HG03521 (cell line): ENCODE results near the gene ACTL6B.

Experiments
- ATAC-seq: cut with Tn5 transposase; IDR thresholded peaks from one replicate; pipeline ENCODE4 v1.9.1; 2021; ENCODE audit warnings: mild to moderate bottlenecking, moderate library complexity; ENCODE audit not compliant: unreplicated experiment

Gene ACTL6B

DNA sequence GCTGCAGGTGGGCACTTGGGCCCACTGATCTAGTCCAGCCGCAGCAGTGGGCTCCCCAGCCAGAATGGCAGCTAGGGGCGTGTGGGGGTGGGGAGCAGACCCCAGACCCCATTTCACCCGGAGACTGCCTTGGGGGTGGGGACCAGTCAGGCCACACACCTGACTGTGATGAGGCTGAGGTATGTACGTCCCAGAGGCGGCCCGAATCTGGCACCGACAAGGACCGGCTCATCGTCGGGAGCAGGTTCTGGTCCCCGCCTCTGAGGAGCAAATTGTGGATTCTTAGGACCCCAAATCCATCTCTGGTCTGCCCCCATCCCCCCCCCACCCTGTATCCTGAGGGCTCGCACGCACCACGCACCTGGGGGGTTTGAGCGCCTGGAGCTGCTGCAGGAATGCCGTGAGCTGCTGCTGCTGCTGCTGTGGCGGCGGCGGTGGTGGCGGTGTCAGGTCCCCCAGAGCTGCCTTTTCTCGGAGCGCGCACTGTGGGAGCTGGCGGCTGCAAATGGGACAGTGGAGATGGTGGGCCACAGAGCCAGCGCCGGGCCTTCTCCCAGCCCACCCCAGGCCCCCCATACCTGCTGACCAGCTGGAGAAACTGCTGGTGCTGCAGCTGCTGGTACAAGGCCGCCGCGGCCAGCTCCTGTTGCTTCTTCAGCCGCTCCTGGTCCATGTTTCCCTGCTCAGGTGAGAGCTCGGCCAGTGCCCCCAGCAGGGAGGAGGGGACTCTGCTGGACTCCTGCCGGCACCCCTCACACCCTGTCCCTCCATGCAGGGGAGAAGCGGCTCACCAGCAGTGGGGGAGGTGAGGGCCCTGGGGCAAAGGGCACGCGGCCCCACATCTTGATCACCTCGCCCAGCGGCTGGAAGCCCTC is 27.6 kb upstream of the ACTL6B start:
- no peak for ATAC-seq

DNA sequence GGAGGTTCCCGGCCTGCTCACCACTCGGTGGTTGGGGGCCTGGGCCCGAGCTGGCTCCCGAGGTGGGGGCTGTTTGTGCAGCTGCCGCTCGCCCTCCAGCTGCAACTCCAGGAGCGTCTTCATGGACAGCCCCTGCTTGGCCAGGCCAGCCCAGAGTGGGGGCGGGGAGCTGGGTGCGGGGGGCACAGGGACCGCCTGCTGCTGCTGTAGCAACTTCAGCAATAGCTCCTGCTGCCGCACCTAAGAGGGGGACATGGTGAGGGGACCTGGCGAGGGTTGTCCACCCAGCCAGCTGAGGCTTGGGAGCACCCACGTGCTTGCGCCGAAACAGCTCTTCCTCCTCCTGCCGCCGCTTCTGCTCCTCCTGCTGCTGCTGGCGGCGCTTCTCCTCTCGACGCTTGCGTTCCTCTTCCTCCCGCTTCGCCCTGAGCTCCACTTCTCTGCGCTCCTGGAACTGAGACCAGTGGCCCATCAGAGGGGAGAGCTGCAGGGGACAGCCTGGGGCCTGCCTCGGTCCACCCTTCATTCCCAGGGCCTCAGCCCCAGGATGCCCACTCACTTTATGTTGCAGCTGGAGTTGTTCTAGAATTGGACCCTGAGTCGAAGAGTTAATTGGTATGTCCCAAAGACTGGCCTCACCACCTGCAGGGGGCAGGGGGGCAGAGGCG is 26.9 kb upstream of the ACTL6B start:
- no peak for ATAC-seq

DNA sequence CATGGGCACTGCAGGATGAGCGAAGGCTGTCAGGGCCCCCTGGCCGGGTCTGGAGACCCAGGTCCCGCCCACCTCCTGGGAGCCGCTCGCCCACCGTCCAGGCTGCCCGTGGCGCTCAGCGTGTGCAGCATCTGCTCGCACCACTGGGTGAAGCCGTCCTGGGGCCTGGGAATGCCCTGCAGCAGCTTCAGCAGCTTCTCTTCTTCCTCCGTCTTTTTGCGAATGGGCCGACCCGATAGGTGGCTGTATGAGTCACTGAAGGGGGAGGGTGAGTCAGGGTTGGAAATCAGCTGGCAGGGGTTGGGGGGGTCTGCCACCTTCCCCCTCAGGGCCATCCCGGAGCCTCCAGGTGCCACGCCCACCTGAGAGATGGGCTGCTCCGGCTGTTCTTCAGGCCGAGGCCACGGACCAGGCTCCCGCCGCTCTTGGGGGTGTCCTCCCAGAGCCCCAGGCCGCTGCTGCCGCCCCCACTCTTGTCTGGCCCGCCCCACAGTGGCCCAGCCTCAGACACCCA is 26.0 kb upstream of the ACTL6B start:
- no peak for ATAC-seq

DNA sequence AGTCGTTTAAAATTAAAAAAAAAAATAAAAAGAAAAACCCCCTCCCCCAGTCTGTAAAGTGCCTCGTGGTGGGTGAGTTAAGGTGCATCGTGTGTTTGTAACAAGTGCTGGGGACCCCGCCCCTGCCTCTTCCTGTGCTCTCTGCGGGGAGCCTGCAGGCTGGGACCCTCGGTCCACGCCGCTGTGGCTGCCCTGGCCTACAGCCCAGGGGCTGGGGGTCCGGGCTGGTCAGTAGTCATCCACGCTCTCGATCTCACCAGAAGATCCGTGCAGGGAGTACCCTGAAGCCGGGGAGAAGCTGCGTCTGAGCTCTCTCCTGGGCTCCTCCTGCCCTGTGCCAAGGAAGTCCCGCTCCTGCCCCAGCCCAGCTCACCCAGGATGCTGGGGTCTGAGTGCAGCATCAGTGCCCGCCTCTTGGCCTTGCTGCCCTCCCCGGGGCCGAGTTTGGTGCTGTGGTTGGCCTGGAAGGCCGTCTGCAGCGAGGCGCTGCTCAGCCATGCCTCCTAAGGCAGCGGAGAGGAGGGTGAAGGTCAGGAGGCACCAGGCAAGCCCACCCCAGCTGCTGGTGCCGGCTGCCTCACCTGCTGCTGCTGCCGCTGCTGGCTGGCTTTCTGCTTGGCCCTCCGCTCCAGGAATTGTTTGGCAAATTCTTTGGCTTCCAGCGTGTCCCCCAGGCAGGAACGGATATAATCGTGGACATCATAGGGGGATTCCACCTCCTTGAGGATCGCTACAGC is 25.4 kb upstream of the ACTL6B start:
- ATAC-seq: no peak

DNA sequence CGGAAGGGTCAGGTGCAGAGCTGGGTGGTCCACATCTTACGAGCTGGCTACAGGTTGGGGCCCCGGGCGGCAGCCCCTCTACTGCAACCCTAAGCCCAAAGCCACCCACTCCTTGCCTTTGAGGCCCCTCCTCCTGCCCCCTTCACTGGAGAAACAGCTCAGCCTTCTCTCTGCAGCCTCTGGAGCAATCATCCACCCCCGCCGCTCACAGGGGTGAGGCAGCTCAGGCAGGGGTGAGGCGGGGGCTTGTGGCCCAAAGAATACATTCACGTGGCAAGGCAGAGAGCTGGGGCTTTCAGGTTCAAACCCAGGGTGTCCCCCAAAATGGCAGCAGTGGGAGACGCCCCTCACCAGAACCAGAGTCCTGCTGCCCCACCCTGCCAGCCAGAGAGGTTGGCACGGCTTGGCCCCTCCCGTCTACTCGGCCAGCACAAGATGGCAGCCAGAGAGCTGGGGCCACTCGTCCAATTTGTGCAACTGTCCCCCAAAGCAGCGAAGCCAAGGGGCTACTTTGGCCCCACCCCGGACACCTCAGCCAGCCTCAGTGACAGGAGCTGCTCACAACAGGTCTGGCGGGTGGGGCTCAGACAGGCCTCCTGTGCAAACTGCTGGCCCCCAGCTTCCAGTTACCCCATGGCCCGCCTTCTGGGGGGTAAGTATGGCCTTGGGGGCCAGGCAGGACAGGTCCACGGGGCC is 24.5 kb upstream of the ACTL6B start:
- no peak for ATAC-seq

DNA sequence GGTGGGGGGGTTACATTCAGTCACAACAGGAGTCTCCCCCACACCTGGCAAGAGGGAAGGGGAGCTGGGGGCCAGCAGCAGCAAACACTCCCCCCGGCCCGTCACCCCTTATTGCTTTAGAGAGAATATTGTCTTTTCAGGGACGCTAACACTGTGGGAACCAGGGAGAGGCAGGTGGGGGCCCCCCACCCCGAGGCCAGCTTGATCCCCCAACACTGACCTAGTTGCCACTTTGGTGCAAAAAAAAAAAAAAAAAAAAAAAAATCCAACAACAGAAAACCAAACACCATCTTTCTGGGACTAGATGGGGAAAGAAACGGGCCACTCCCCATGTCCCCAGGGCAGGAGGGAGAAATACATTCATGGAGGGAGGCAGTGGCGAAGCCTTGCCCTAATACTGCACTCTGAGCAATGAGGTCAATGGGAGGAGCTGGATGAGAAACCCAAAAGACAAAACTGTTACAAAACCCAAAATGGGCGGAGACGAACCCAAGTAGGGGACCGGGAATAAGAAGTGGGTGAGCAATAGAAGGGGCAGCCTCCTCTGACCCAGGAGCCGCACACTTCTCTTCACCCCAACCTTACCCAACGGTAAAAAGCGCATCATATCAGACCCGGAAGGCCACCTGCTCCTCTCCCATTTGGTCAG is 23.8 kb upstream of the ACTL6B start:
- no peak for ATAC-seq

DNA sequence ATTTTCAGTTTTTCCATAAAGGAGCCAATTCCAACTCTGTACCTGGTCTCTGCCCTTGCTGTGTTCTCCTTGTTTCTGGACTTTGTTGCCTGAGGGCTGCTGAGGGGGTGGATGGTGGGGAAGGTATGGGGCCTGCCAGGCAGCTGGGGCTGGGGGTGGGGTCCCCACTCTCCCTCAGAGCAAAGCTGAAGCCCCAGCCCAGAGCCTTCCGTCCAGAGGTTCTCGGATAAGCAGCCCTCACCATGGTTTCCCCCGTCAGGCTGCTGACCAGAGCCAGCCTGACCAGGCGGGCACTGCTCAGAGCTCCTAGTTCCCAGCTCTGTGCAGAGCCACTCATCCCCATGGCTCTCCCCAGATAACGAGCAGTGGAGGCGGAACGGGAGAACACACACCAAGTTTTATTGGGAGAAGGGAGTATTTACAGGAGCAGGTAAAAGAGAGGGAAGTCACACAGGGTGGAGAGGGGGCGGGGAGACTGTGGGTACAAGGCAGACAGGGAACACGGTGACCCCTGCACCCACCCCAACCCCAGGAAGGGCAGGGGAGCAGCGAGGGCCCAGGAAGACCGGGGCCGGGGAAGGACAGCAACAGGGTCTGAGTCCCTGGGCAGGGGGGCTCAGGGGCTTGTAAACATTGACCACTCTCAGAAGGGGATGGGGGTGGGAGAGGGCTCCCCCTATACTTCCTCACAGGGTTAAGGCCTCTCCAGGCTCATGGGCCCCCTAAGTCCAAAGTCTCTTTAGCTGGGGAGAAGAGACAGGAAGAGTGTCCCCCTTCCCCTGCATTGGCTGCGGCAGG is 23.1 kb upstream of the ACTL6B start:
- no peak for ATAC-seq

DNA sequence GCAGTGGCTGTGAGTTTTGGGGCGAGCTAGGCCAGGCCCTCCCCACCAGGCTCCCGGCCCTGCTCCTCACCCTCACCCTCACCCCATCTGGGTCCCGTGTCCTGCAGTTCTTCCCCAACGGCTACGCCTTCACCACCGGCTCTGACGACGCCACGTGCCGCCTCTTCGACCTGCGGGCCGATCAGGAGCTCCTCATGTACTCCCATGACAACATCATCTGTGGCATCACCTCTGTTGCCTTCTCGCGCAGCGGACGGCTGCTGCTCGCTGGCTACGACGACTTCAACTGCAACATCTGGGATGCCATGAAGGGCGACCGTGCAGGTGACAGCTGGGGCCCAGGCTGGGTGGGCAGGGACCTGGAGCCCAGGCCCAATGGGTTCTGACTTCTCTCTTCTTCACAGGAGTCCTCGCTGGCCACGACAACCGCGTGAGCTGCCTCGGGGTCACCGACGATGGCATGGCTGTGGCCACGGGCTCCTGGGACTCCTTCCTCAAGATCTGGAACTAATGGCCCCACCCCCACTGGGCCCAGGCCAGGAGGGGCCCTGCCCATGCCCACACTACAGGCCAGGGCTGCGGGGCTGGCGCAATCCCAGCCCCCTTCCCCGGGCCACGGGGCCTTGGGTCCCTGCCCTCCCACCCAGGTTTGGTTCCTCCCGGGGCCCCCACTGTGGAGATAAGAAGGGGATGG is 22.2 kb upstream of the ACTL6B start:
- ATAC-seq: no peak

DNA sequence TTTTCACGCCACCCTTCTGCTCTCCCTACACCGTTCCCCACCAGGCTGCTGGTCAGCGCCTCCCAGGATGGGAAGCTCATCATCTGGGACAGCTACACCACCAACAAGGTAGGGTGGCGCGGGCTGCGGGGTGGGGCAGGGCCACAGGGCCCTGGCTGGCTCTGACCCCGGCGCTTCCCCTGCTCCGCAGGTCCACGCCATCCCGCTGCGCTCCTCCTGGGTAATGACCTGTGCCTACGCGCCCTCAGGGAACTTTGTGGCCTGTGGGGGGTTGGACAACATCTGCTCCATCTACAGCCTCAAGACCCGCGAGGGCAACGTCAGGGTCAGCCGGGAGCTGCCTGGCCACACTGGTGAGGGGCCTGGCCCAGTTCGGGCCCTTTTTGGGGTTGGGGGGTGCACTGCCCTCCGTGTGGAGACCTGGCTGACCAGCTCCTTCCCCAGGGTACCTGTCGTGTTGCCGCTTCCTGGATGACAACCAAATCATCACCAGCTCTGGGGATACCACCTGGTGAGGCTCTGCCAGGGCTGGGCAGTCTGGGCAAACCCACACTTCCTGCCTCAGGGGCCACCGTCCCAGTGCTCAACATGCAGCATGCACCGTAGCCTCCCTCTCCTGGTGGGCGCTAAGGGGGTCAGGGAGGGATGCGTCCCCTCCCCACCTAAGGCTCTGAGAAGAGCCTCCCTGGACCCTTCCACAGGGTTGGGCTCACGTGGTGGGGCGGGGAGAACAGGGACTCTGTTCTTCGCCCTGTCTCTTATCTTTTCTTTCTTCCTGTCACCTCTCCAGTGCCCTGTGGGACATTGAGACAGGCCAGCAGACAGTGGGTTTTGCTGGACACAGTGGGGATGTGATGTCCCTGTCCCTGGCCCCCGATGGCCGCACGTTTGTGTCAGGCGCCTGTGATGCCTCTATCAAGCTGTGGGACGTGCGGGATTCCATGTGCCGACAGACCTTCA is 21.3 kb upstream of the ACTL6B start:
- ATAC-seq: no peak

DNA sequence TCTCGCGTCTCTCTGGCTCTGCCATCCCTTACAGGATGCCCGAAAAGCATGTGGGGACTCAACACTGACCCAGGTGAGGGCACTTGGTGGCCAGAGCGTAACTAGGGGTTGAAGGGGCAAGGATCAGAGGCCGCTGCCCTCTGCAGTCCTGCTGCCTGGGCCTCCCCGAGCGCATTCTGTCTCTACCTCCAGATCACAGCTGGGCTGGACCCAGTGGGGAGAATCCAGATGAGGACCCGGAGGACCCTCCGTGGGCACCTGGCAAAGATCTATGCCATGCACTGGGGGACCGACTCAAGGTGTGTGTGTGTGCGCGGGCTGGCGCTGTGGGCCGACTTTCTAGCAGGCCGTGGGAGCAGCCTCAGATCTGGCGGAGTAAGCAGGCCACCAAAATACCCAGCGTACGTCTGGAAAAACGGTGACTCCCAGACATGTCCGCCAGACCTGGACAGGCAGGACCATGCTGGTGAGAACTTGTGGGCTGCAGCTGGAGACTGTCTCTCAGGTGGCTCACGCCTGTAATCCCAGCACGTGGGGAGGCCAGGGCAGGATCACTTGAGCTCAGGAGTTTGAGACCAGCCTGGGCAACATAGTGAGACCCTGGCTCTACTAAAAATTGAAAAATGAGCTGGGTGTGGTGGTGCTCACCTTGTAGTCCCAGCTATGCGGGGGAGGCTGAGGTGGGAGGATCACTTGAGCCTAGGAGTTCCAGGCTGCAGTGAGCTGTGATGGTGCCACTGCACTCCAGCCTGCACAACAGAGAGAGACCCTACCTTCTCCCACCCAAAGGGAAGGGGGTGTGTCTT is 20.5 kb upstream of the ACTL6B start:
- ATAC-seq: no peak

DNA sequence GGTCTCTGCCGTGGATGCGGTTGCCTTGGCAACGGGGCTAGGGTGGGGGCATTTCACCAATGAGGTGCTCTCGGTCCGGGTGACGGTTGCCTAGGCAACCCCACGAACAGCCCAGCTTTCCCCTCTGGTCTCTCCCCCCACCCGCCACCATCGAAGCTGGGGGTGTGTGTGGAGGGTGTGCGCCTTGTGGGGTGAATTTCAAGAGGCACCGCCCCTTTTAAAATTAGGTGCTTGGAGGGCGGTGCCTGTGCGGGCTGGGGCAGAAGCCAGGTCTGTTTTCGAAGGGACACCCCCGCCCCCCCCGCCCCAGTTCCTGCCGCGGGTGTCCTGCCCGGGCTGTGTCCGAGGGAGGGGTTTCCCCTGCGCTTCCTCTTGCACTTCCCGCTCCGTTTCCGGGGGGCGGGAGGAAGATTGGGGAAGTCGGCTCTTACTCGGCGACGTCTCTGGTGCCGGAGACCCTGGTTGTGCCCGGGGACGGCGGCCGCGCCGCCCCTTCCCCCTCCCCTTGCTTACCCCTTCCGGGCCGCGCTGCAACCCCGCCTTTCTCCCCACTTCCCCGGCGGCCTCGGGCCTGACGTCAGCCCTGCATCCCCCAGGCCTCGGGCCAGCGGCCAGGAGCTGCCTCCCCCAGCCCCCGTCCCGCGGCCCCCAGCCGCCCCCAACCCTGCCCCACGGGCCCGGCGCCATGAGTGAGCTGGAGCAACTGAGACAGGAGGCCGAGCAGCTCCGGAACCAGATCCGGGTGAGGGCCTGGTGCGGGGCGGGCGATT is 19.5 kb upstream of the ACTL6B start:
- ATAC-seq: peak; percentile 17

DNA sequence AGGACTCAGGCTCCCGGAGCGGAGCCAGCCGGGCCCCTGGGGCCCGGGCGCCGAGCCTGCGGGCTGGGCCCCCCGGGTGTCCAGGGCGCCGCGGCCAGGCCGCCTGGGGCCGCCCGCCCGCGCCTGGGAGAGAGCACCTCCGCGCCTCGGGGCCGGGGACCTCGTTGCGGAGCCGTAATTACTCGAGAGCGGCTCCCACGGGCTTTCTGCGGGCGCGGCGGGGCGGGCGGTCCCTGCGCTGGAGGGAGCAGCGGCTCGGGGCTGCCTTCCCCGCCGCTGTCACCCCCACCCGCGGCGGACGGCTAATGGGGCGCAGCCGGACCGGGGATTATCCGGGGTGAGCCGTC is 18.8 kb upstream of the ACTL6B start:
- ATAC-seq: no peak

DNA sequence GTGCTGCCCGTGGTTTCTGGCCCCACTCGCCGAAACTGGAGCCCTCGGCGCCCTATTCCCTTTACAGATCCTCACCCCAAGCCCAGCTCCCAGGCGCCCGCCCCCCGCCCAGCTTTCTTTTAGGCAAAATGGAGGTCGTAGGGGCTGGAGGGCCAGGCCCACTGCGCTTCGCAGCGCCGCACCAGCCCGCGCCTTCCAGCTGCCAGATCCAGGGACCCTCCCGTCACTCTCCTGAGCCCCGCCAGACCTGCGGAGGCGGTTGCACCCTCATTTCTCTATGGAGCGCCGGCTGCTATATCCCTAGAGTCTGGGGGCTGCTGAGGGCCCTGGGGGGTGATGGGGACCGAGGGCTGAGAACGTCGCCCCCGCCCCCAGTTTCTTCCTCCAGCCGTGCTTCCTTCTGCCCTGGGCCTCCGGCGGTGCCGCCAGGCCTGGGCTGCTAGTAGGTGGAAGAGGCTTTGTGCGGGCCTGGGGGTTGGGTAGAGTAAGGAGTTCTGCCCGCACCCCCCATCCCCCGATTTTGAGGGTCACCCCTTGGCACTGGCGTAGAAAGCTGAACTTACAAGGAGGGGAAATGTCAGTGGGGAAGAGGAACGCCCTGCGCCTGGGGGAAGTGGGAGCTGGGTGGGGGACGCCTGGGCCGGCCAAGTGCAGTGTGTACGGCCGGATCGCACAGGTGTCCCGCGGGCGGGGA is 18.3 kb upstream of the ACTL6B start:
- no peak for ATAC-seq

DNA sequence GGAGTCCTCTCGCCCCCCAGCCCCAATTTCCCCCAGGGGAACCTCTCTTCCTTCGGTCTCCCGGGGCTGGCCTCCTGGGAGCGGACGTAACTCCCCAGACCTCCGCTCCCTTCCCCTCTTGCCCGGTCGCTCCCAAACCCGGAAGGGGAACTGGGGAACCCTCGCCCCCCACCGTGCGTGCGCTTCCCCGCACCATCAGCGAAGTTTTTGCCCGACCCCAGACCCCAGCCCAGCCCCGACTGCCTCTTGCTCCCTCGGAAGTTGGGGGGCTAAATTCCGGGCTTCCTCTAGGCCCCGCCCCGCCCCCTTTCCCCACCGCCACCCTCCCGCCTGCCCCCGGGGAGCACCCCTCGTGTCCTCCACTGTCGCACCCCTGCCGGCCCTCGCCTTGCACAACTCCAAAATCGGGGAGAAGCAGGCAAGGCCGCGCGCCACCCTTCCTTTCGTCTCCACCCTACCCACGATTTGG is 17.7 kb upstream of the ACTL6B start:
- ATAC-seq: peak; percentile 5

DNA sequence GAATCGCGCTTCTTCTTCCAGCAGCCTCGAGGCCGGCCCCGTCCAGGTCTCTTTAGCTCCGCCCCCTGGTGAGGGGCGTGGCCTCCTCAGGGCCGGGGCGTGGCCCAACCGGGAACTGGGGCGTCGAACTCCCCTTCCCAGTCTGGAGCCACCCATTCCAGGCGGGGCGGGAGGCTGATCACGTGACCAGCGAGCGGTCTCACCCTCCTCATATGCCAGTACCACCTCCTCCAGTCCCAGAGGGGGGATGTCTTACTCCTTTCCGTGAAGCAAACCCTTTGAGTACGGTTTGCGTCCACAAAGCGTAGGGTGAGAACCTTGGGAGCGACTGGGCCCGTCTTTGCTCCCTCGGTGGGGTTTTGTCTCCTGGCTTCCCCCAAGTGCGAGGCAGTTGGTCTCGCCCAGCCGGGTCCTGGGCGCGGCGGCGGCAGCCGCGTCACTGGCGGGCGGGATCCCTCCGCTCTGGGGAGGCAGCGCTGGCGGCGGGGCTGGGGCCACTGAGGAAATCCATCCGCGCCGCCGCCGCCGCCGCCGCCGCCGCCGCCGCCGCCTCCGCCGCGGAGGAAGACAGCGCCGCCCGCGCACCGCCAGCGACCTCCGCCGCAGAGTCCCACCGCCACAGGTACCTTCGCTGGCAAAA is 17.2 kb upstream of the ACTL6B start, which contains the start of gene GNB2:
Gene GNB2 (plus strand): TSS at position 439 of the 640 bp plus-strand sequence. CDS start 2,526 bp downstream, outside the sequence.
- peak; percentile 63 for ATAC-seq
